ENCODE measurements around the gene KCND3.

DNA sequence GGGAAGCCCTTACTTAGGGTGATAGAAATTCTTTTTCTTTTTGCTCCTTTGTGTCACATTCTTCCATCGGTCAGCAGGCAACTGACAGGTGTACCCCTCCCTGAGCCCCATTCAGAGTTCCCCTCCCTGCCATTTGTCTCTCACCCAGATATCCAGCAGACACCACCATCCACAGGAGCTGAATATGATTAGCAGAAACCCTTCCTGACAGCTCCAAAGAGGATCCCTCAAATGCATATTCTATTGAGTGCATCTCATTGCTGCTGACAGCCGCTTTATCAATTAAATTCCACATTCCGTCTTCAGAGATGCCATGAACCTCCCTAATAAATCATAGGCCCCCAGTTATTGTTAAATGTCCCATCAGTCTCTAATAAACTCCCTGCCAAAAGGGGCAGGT is 239.8 kb downstream of the KCND3 start:
- TF ChIP-seq, protein P1, sequence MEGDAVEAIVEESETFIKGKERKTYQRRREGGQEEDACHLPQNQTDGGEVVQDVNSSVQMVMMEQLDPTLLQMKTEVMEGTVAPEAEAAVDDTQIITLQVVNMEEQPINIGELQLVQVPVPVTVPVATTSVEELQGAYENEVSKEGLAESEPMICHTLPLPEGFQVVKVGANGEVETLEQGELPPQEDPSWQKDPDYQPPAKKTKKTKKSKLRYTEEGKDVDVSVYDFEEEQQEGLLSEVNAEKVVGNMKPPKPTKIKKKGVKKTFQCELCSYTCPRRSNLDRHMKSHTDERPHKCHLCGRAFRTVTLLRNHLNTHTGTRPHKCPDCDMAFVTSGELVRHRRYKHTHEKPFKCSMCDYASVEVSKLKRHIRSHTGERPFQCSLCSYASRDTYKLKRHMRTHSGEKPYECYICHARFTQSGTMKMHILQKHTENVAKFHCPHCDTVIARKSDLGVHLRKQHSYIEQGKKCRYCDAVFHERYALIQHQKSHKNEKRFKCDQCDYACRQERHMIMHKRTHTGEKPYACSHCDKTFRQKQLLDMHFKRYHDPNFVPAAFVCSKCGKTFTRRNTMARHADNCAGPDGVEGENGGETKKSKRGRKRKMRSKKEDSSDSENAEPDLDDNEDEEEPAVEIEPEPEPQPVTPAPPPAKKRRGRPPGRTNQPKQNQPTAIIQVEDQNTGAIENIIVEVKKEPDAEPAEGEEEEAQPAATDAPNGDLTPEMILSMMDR (IDR thresholded peaks at IDR 0.05; ENCODE audit: low read depth, low read length, poor library complexity, severe bottlenecking) = no peak
- no peak for TF ChIP-seq EZH2phosphoT487 (IDR thresholded peaks at IDR 0.05; ENCODE audit: borderline replicate concordance, low read length)
